H1 (cell line): ENCODE data around the gene ZKSCAN8. TPM values are rescaled to one million over a fixed set of nuclear protein-coding genes. Genes with fewer than 3 reads are reported as not detected.

Source experiments
- CTCF ChIA-PET: fragments of 300-600 bp; sonication (Branson Sonifier 250); formaldehyde crosslinking; loops from one replicate; lab custom pipeline; 2021; ENCODE audit not compliant: partially characterized antibody; lab: Charles Lee
- POLR2A ChIA-PET: fragments of 300-600 bp; sonication (Branson Sonifier 250); formaldehyde crosslinking; loops from one replicate; lab custom pipeline; 2021; ENCODE audit warnings: inconsistent platforms; ENCODE audit not compliant: partially characterized antibody; lab: Charles Lee
- DNase-seq, 2 experiments: peaks; one replicate each; pipeline versions ENCODE4 v3.0.0 to v3.0.0-alpha.2; 2010 to 2022; ENCODE audit warnings: low spot score in 2 of 2, low read depth in 1 of 2, mixed read lengths in 1 of 2
- FAIRE-seq: peaks from 2 replicates; lab custom pipeline; 2011; peaks lifted over from hg19 to GRCh38; lab: Jason Lieb, UNC
- H2AFZ ChIP-seq: 2 replicates; pipeline ENCODE4 v1.8.1; 2012; ENCODE audit warnings: low read length, inconsistent platforms
- H2AK5ac ChIP-seq: 2 replicates; pipeline ENCODE4 v1.6.1; 2013; ENCODE audit warnings: low read depth, low read length
- H2BK120ac ChIP-seq: replicated peaks from 2 replicates; pipeline ENCODE3; 2013; ENCODE audit warnings: low read depth, low read length, inconsistent platforms
- H2BK12ac ChIP-seq: 2 replicates; pipeline ENCODE4 v1.6.1; 2013; ENCODE audit warnings: low read depth, low read length
- H2BK15ac ChIP-seq: 2 replicates; pipeline ENCODE4 v1.6.1; 2013; ENCODE audit warnings: low read length
- H2BK20ac ChIP-seq: 2 replicates; pipeline ENCODE4 v1.6.1; 2013; ENCODE audit warnings: low read length
- H2BK5ac ChIP-seq: 2 replicates; pipeline ENCODE4 v1.6.1; 2013; ENCODE audit warnings: low read depth, low read length
- H3K14ac ChIP-seq: 2 replicates; pipeline ENCODE4 v1.6.1; 2013; ENCODE audit warnings: inconsistent platforms; ENCODE audit not compliant: insufficient read length
- H3K18ac ChIP-seq: 2 replicates; pipeline ENCODE4 v1.6.1; 2013; ENCODE audit warnings: low read length; ENCODE audit errors: extremely low read depth
- H3K23ac ChIP-seq: 2 replicates; pipeline ENCODE4 v1.6.1; 2013; ENCODE audit warnings: inconsistent platforms; ENCODE audit not compliant: insufficient read length
- H3K23me2 ChIP-seq: 2 replicates; pipeline ENCODE4 v1.6.1; 2013; ENCODE audit warnings: low read depth, low read length
- H3K27ac ChIP-seq: 2 replicates; pipeline ENCODE4 v1.6.1; 2011; ENCODE audit warnings: low read depth, low read length, inconsistent platforms
- H3K27me3 ChIP-seq, 4 experiments: replicated peaks in 1 of 4; 1 replicate in 1 of 4; 2 replicates in 3 of 4; pipeline versions ENCODE4 v1.6.1 to v1.8.1; 2011 to 2013; ENCODE audit warnings: low read length in 3 of 4, mild to moderate bottlenecking in 3 of 4, inconsistent platforms in 2 of 4, mixed read lengths in 2 of 4, moderate library complexity in 1 of 4; ENCODE audit not compliant: control insufficient read depth in 3 of 4, insufficient read depth in 3 of 4; ENCODE audit errors: extremely low read depth in 1 of 4
- H3K36me3 ChIP-seq, 4 experiments: 2 replicates each; pipeline versions ENCODE4 v1.6.1 to v1.8.1; 2011 to 2013; ENCODE audit warnings: mild to moderate bottlenecking in 4 of 4, low read length in 3 of 4, moderate library complexity in 2 of 4, control low read depth in 1 of 4, inconsistent platforms in 1 of 4; ENCODE audit not compliant: insufficient read depth in 4 of 4, control insufficient read depth in 2 of 4
- H3K4ac ChIP-seq: replicated peaks from 2 replicates; pipeline ENCODE3; 2013; ENCODE audit warnings: low read length, low read depth, mixed read lengths, inconsistent platforms; ENCODE audit not compliant: insufficient read length
- H3K4me1 ChIP-seq, 4 experiments: replicated peaks in 1 of 4; 1 replicate in 1 of 4; 2 replicates in 3 of 4; pipeline versions ENCODE4 v1.6.1 to v1.8.1; 2011 to 2013; ENCODE audit warnings: low read length in 3 of 4, inconsistent platforms in 2 of 4, mixed read lengths in 1 of 4; ENCODE audit not compliant: insufficient read depth in 4 of 4, control insufficient read depth in 3 of 4
- H3K4me2 ChIP-seq, 2 experiments: 2 replicates each; pipeline versions ENCODE4 v1.6.1 to v1.8.1; 2011 to 2013; ENCODE audit warnings: low read depth in 2 of 2, low read length in 2 of 2, control low read depth in 1 of 2, inconsistent platforms in 1 of 2, mild to moderate bottlenecking in 1 of 2; ENCODE audit not compliant: insufficient read depth in 1 of 2
- H3K4me3 ChIP-seq, 4 experiments: fragments of 200-600, 300-600 bp in 1 of 4; sonication (generic), shearing (Covaris generic), sonication (Bioruptor Twin) in 1 of 4; 2 replicates each; pipeline versions ENCODE4 v1.5.1 to v1.8.1; 2011 to 2016; ENCODE audit warnings: low read length in 4 of 4, low read depth in 3 of 4, control low read depth in 2 of 4, inconsistent platforms in 2 of 4, mild to moderate bottlenecking in 2 of 4, mixed read lengths in 1 of 4, moderate library complexity in 1 of 4; ENCODE audit not compliant: insufficient read depth in 2 of 4; ENCODE audit errors: extremely low read depth in 1 of 4
- H3K56ac ChIP-seq: replicated peaks from 2 replicates; pipeline ENCODE3; 2013; ENCODE audit warnings: low read depth, mild to moderate bottlenecking, mixed read lengths, low read length, inconsistent platforms; ENCODE audit not compliant: insufficient read length
- H3K79me1 ChIP-seq: 2 replicates; pipeline ENCODE4 v1.6.1; 2013; ENCODE audit warnings: low read depth, low read length, control low read depth
- H3K79me2 ChIP-seq, 2 experiments: 2 replicates each; pipeline versions ENCODE4 v1.6.1 to v1.8.1; 2012 to 2013; ENCODE audit warnings: low read length in 2 of 2, mild to moderate bottlenecking in 2 of 2, inconsistent platforms in 1 of 2; ENCODE audit not compliant: insufficient read depth in 2 of 2, control insufficient read depth in 1 of 2
- H3K9ac ChIP-seq, 4 experiments: replicated peaks in 1 of 4; 1 replicate in 1 of 4; 2 replicates in 3 of 4; pipeline versions ENCODE4 v1.6.1 to v1.8.1; 2011 to 2013; ENCODE audit warnings: low read depth in 3 of 4, low read length in 3 of 4, control low read depth in 2 of 4, mild to moderate bottlenecking in 2 of 4, moderate library complexity in 2 of 4, inconsistent platforms in 1 of 4; ENCODE audit errors: extremely low read depth in 1 of 4
- H3K9me3 ChIP-seq, 2 experiments: 2 replicates each; pipeline versions ENCODE4 v1.6.1 to v1.8.1; 2012 to 2013; ENCODE audit warnings: mild to moderate bottlenecking in 2 of 2, moderate library complexity in 2 of 2, control low read depth in 1 of 2, inconsistent platforms in 1 of 2, low read depth in 1 of 2, low read length in 1 of 2, mixed read lengths in 1 of 2; ENCODE audit not compliant: insufficient read depth in 2 of 2
- H4K20me1 ChIP-seq, 2 experiments: replicated peaks in 1 of 2; 2 replicates each; pipeline versions ENCODE3 to v1.8.1; 2011 to 2013; ENCODE audit warnings: inconsistent platforms in 2 of 2, low read length in 2 of 2, mild to moderate bottlenecking in 1 of 2; ENCODE audit not compliant: insufficient read depth in 2 of 2, control insufficient read depth in 1 of 2
- H4K5ac ChIP-seq: 2 replicates; pipeline ENCODE4 v1.6.1; 2013; ENCODE audit warnings: low read length, low read depth, mixed read lengths, inconsistent platforms; ENCODE audit not compliant: insufficient read length
- H4K8ac ChIP-seq: 2 replicates; pipeline ENCODE4 v1.8.0; 2013; ENCODE audit warnings: mild to moderate bottlenecking, moderate library complexity, low read length, inconsistent platforms; ENCODE audit not compliant: insufficient read depth; ENCODE audit errors: extremely low read depth
- H4K91ac ChIP-seq: replicated peaks from 2 replicates; pipeline ENCODE3; 2013; ENCODE audit warnings: low read length, mixed read lengths, inconsistent platforms; ENCODE audit not compliant: insufficient read length
- BRCA1 ChIP-seq: IDR thresholded peaks from 2 replicates; pipeline ENCODE4 v1.6.1; 2012; ENCODE audit warnings: low read depth, low read length, improper control_type of control experiment
- CTCF ChIP-seq, 3 experiments: IDR thresholded peaks; 1 replicate in 2 of 3; 2 replicates in 1 of 3; pipeline versions ENCODE4 v1.5.1 to v1.6.1; 2011; ENCODE audit warnings: low read length in 3 of 3, mild to moderate bottlenecking in 3 of 3, inconsistent platforms in 2 of 3, low read depth in 1 of 3, moderate library complexity in 1 of 3; ENCODE audit not compliant: insufficient read depth in 1 of 3; ENCODE audit errors: control extremely low read depth in 1 of 3
- GTF2F1 ChIP-seq: IDR thresholded peaks from 2 replicates; pipeline ENCODE4 v1.6.1; 2012; ENCODE audit warnings: low read depth, low read length, improper control_type of control experiment, borderline replicate concordance
- RAD21 ChIP-seq, 2 experiments: IDR thresholded peaks in 1 of 2; conservative IDR thresholded peaks in 1 of 2; 2 replicates each; pipeline ENCODE4 v1.6.1; 2011; ENCODE audit warnings: low read depth in 2 of 2, low read length in 2 of 2, improper control_type of control experiment in 1 of 2, inconsistent platforms in 1 of 2, mild to moderate bottlenecking in 1 of 2, moderate library complexity in 1 of 2
- SAP30 ChIP-seq: fragments of 300-600 bp; sonication (generic); IDR thresholded peaks from 2 replicates; pipeline ENCODE4 v1.7.1; 2012; ENCODE audit warnings: low read length, moderate library complexity, mild to moderate bottlenecking, inconsistent platforms; ENCODE audit not compliant: insufficient read depth, insufficient replicate concordance
- TAF7 ChIP-seq: optimal IDR thresholded peaks from 2 replicates; pipeline ENCODE3; 2011; ENCODE audit warnings: low read depth, mild to moderate bottlenecking, inconsistent platforms, low read length, moderate library complexity, borderline replicate concordance
- TEAD4 ChIP-seq: IDR thresholded peaks from 2 replicates; pipeline ENCODE4 v1.6.1; 2012; ENCODE audit warnings: low read depth, low read length, inconsistent platforms, mixed read lengths
- YY1 ChIP-seq: IDR thresholded peaks from 2 replicates; pipeline ENCODE4 v1.6.1; 2011; ENCODE audit warnings: low read depth, mild to moderate bottlenecking, low read length
- ZNF274 ChIP-seq: IDR thresholded peaks from 2 replicates; pipeline ENCODE4 v1.7.0; 2012; ENCODE audit warnings: low read length, borderline replicate concordance; ENCODE audit errors: extremely low read depth
- WGBS, 2 experiments: shearing (Covaris generic) in 1 of 2; methylation state at CpG; one replicate each; pipeline versions ENCODE4 v1.1.6 to v1.1.7; 2013 to 2015; ENCODE audit warnings: low lambda C conversion rate in 2 of 2, mixed read lengths in 2 of 2, inconsistent platforms in 1 of 2, low coverage in 1 of 2, missing lambda C conversion rate in 1 of 2; ENCODE audit not compliant: insufficient replicate concordance in 2 of 2, insufficient coverage in 1 of 2, insufficient read length in 1 of 2; ENCODE audit errors: extremely low coverage in 1 of 2, missing lambda C conversion rate in 1 of 2; 5-methylcytosine and 5-hydroxymethylcytosine counted together
- polyA plus RNA-seq, 7 experiments: library from polyadenylated mRNA; depleted of rRNA in 3 of 7; stranded (reverse) in 5 of 7; unstranded in 2 of 7; fragments of >200 nt in 5 of 7; fragments of 200-250 nt in 2 of 7; gene quantifications; 1 replicate in 5 of 7; 2 replicates in 1 of 7; 4 replicates in 1 of 7; pipeline versions ENCODE4 v1.2.1 to v1.2.3, GENCODE V29; 2011 to 2013; ENCODE audit warnings: missing spikeins in 2 of 7, mixed read lengths in 2 of 7
- total RNA-seq: library from RNA; stranded (reverse); fragmentation: NEBNext Ultra II Directional; extraction: Animal tissue kit (Norgen Biotek cat#: 25700); gene quantifications from 2 replicates; pipeline ENCODE4 v1.2.1, GENCODE V29; 2021

The ZKSCAN8 gene
- total and polyA plus RNA-seq, 2 of the 8 experiments (the other 6 are each of a cell fraction or from before 2014, with no cell fraction given), result 10.7 to 24.1 TPM

- no peak for DNase-seq
- no peak overlapping the region for H3K56ac ChIP-seq
- no peak overlapping the region for H2AFZ ChIP-seq
- no peak overlapping the region for H3K4me3 ChIP-seq
- H2BK12ac ChIP-seq, result no peak overlapping the region
- H3K9me3 ChIP-seq, result no peaks in the 10 kb centered on the region
- ChIA-PET POLR2A (interaction anchor here (0.7 to 2.2 kb wide), 5 partner anchors 8 to 250 kb away, joined by 3 to 9 read pairs (median 3); a partner anchor contains a TSS), CTCF (interaction anchor here (0.5 to 1.8 kb wide), 10 partner anchors 10 to 193 kb away, joined by 3 to 5 read pairs (median 4); no protein-coding TSS in a partner anchor)
- H3K14ac ChIP-seq, result no peak overlapping the region
- no peak overlapping the region for H3K18ac ChIP-seq
- H3K4me1 ChIP-seq, result no peaks in the 10 kb centered on the region
- H3K4me2 ChIP-seq, result no peak overlapping the region
- no peaks in the 10 kb centered on the region for H3K79me2 ChIP-seq
- H2BK20ac ChIP-seq, result no peak overlapping the region
- no peak overlapping the region for H4K5ac ChIP-seq
- no peak overlapping the region for H2AK5ac ChIP-seq
- H3K4ac ChIP-seq, result no peak overlapping the region
- FAIRE-seq, result no peak
- no peak overlapping the region for H2BK15ac ChIP-seq
- no peak overlapping the region for H3K23ac ChIP-seq
- no peak overlapping the region for H4K91ac ChIP-seq
- no peak overlapping the region for H3K9ac ChIP-seq
- H2BK120ac ChIP-seq, result no peak overlapping the region
- no peaks in the 10 kb centered on the region for H3K23me2 ChIP-seq
- no peaks in the 10 kb centered on the region for H3K79me1 ChIP-seq
- no peaks in the 10 kb centered on the region for H3K27me3 ChIP-seq
- H4K8ac ChIP-seq, result no peak overlapping the region
- WGBS, 2 experiments, result 89% methylated on average over 2 of the region's 2 CpGs; no CpG with 5 or more reads in 1 of the 2 experiments
- no peaks in the 10 kb centered on the region for H4K20me1 ChIP-seq
- peaks cover 0 to 9% (median 3%) of the 10 kb centered on the region in 4 experiments; a peak in 3 of 8 replicates for H3K36me3 ChIP-seq
- no peak overlapping the region for H2BK5ac ChIP-seq
- no peak overlapping the region for H3K27ac ChIP-seq
- no peak for TF ChIP-seq ZNF274
- no peak for TF ChIP-seq YY1
- no peak for TF ChIP-seq GTF2F1
- no peak for TF ChIP-seq SAP30
- no peak for TF ChIP-seq BRCA1
- TF ChIP-seq TAF7, result no peak
- peak; percentile 50 to 52 for TF ChIP-seq RAD21 (IDR thresholded peaks at IDR 0.05 in 1 of 2, conservative IDR thresholded peaks at IDR 0.05 in 1 of 2; ENCODE audit: low read depth in 2 of 2, low read length in 2 of 2)
- peak in 1 of 3 experiments; percentile 25; a peak in 1 of 4 replicates for TF ChIP-seq CTCF (IDR thresholded peaks at IDR 0.05; ENCODE audit: control extremely low read depth in 1 of 3, insufficient read depth in 1 of 3, low read depth in 1 of 3, low read length in 3 of 3)
- TF ChIP-seq TEAD4, result no peak
Measured at GRCh38 chr6:28117386-28118050, 24.2 kb upstream of the ZKSCAN8 start.
